SJCRH30 (cell line): Measurements from ENCODE around the gene SLX1A. TPM values are rescaled to one million over a fixed set of nuclear protein-coding genes. Genes with fewer than 3 reads are reported as not detected.

Experiments used
- total RNA-seq: library from RNA; depleted of rRNA; stranded (reverse); fragments of >200 nt; shearing (Covaris generic); gene quantifications from 2 replicates; pipeline ENCODE4 v1.2.3, GENCODE V29; 2014; rRNA removed

SLX1A gene
- total RNA-seq, 1 experiment from 2014 or later: 15.2 TPM

Other genes starting within 250 kb of the SLX1A start
- gene TMEM219, start 231.8 kb upstream of the SLX1A start, total RNA-seq: 29.8 and 32.1 TPM in 2 replicates
- 27.3 and 30.6 TPM in 2 replicates for gene TAOK2, start 220.0 kb upstream of the SLX1A start, total RNA-seq
- gene HIRIP3, start 198.3 kb upstream of the SLX1A start, total RNA-seq: 10.9 and 12.5 TPM in 2 replicates
- 54.5 and 55.7 TPM in 2 replicates for gene INO80E, start 197.6 kb upstream of the SLX1A start, total RNA-seq
- not detected in 2 replicates for gene DOC2A, start 182.8 kb upstream of the SLX1A start, total RNA-seq
- gene C16orf92, start 170.7 kb upstream of the SLX1A start, total RNA-seq: not detected in 2 replicates
- gene TLCD3B, start 162.6 kb upstream of the SLX1A start, total RNA-seq: 0.49 and 0.58 TPM in 2 replicates
- gene ALDOA, start 128.1 kb upstream of the SLX1A start, total RNA-seq: 646 and 744 TPM in 2 replicates
- 96.7 and 99.4 TPM in 2 replicates for gene PPP4C, start 117.9 kb upstream of the SLX1A start, total RNA-seq
- gene TBX6, start 102.0 kb upstream of the SLX1A start, total RNA-seq: 0.18 and 0.73 TPM in 2 replicates
- gene YPEL3, start 97.7 kb upstream of the SLX1A start, total RNA-seq: 10.3 and 13.0 TPM in 2 replicates
- 1.0 and 1.1 TPM in 2 replicates for gene GDPD3, start 80.3 kb upstream of the SLX1A start, total RNA-seq
- gene MAPK3, start 70.7 kb upstream of the SLX1A start, total RNA-seq: 25.8 and 31.6 TPM in 2 replicates
- 5.6 and 7.0 TPM in 2 replicates for gene CORO1A, start 10.3 kb upstream of the SLX1A start, total RNA-seq
- gene BOLA2B, start 209 bp upstream of the SLX1A start, total RNA-seq: 38.1 and 50.8 TPM in 2 replicates
- gene SULT1A3, start 5.4 kb downstream of the SLX1A start, total RNA-seq: 2.2 and 4.3 TPM in 2 replicates
- 2.3 and 3.9 TPM in 2 replicates for gene NPIPB13, start 54.6 kb downstream of the SLX1A start, total RNA-seq
- 52.2 and 52.3 TPM in 2 replicates for gene CD2BP2, start 161.4 kb downstream of the SLX1A start, total RNA-seq
- 33.7 and 36.0 TPM in 2 replicates for gene TBC1D10B, start 176.6 kb downstream of the SLX1A start, total RNA-seq
- 10.8 and 13.1 TPM in 2 replicates for gene MYL11, start 180.9 kb downstream of the SLX1A start, total RNA-seq
- gene SEPTIN1, start 188.7 kb downstream of the SLX1A start, total RNA-seq: 0.23 and 0.45 TPM in 2 replicates
- gene ZNF48, start 201.5 kb downstream of the SLX1A start, total RNA-seq: 9.3 and 10.1 TPM in 2 replicates
- gene ZNF771, start 213.7 kb downstream of the SLX1A start, total RNA-seq: 10.4 and 14.0 TPM in 2 replicates
- 80.0 and 88.5 TPM in 2 replicates for gene DCTPP1, start 236.2 kb downstream of the SLX1A start, total RNA-seq